Astrocyte (in vitro differentiated cells and primary cell): ENCODE measurements around the gene HAP1.

Experiments used
- EZH2 ChIP-seq: IDR thresholded peaks from 2 replicates; pipeline ENCODE4 v1.6.1; 2012; ENCODE audit warnings: mild to moderate bottlenecking, low read length, inconsistent platforms; ENCODE audit not compliant: insufficient read depth
- TF ChIP-seq, protein P1 (sequence below): IDR thresholded peaks from 2 replicates; pipeline ENCODE4 v1.5.1; 2011; ENCODE audit warnings: low read depth, mild to moderate bottlenecking, inconsistent platforms, low read length, moderate library complexity; ENCODE audit not compliant: insufficient read depth

GRCh38 chr17:41681776-41682175 lies 52.7 kb downstream of the HAP1 start:
- TF ChIP-seq EZH2: no peak
- TF ChIP-seq, protein P1, sequence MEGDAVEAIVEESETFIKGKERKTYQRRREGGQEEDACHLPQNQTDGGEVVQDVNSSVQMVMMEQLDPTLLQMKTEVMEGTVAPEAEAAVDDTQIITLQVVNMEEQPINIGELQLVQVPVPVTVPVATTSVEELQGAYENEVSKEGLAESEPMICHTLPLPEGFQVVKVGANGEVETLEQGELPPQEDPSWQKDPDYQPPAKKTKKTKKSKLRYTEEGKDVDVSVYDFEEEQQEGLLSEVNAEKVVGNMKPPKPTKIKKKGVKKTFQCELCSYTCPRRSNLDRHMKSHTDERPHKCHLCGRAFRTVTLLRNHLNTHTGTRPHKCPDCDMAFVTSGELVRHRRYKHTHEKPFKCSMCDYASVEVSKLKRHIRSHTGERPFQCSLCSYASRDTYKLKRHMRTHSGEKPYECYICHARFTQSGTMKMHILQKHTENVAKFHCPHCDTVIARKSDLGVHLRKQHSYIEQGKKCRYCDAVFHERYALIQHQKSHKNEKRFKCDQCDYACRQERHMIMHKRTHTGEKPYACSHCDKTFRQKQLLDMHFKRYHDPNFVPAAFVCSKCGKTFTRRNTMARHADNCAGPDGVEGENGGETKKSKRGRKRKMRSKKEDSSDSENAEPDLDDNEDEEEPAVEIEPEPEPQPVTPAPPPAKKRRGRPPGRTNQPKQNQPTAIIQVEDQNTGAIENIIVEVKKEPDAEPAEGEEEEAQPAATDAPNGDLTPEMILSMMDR: no peak
